Osteoblast (primary cell): ENCODE data around the gene APEX1. TPM values are rescaled to one million over a fixed set of nuclear protein-coding genes. Genes with fewer than 3 reads are reported as not detected.

Experiments used
- DNase-seq: peaks from one replicate; pipeline ENCODE4 v3.0.0; 2011; ENCODE audit warnings: low spot score, mixed read lengths; ENCODE audit not compliant: insufficient read length; ENCODE audit errors: missing footprints
- H2AFZ ChIP-seq: 2 replicates; pipeline ENCODE4 v1.6.0; 2011; ENCODE audit warnings: mild to moderate bottlenecking, low read length
- H3K27ac ChIP-seq: 2 replicates; pipeline ENCODE4 v1.5.1; 2011; ENCODE audit warnings: mild to moderate bottlenecking, low read depth, low read length, moderate library complexity
- H3K27me3 ChIP-seq: 2 replicates; pipeline ENCODE4 v1.6.0; 2012; ENCODE audit warnings: mild to moderate bottlenecking, control low read depth, inconsistent platforms, low read length, moderate library complexity; ENCODE audit not compliant: insufficient read depth
- H3K36me3 ChIP-seq: 2 replicates; pipeline ENCODE4 v1.5.1; 2011; ENCODE audit warnings: mild to moderate bottlenecking, low read length, control low read depth, moderate library complexity; ENCODE audit not compliant: insufficient read depth
- H3K4me1 ChIP-seq: 2 replicates; pipeline ENCODE4 v1.5.1; 2011; ENCODE audit warnings: mild to moderate bottlenecking, low read length, control low read depth, moderate library complexity; ENCODE audit not compliant: insufficient read depth
- H3K4me2 ChIP-seq: 2 replicates; pipeline ENCODE4 v1.6.0; 2011; ENCODE audit warnings: mild to moderate bottlenecking, low read length; ENCODE audit not compliant: insufficient read depth
- H3K4me3 ChIP-seq: fragments of 200-600 bp; sonication (generic); 3 replicates; pipeline ENCODE4 v1.5.1; 2012; ENCODE audit warnings: mild to moderate bottlenecking, low read length, inconsistent platforms; ENCODE audit not compliant: insufficient read depth
- H3K79me2 ChIP-seq: 2 replicates; pipeline ENCODE4 v1.6.0; 2012; ENCODE audit warnings: mild to moderate bottlenecking, low read length, control low read depth, inconsistent platforms; ENCODE audit not compliant: insufficient read depth
- H3K9me3 ChIP-seq: 2 replicates; pipeline ENCODE4 v1.5.1; 2011; ENCODE audit warnings: low read depth, low read length, control low read depth
- H4K20me1 ChIP-seq: 2 replicates; pipeline ENCODE4 v1.6.0; 2012; ENCODE audit warnings: mild to moderate bottlenecking, low read length, control low read depth; ENCODE audit not compliant: insufficient read depth
- total RNA-seq: library from RNA; depleted of rRNA; stranded (reverse); fragments of >200 nt; gene quantifications from 2 replicates; pipeline ENCODE4 v1.2.3, GENCODE V29; 2012
- TF ChIP-seq, protein P1 (sequence below): IDR thresholded peaks from 2 replicates; pipeline ENCODE4 v1.5.1; 2011; ENCODE audit warnings: mild to moderate bottlenecking, low read depth, low read length, moderate library complexity; ENCODE audit errors: extremely low read depth

Gene APEX1
- total RNA-seq, 1 donor = 74.9 TPM

GRCh38 chr14:20482382-20482781, 27.4 kb downstream of the APEX1 start:
- no peaks in the 10 kb centered on the region for H3K79me2 ChIP-seq
- H3K36me3 ChIP-seq = peaks cover 14% of the 10 kb centered on the region
- H4K20me1 ChIP-seq = no peaks in the 10 kb centered on the region
- H3K27me3 ChIP-seq = no peaks in the 10 kb centered on the region
- H3K4me3 ChIP-seq = no peak overlapping the region
- H3K9me3 ChIP-seq = no peaks in the 10 kb centered on the region
- no peak for DNase-seq
- no peak overlapping the region for H3K27ac ChIP-seq
- H3K4me2 ChIP-seq = no peak overlapping the region
- no peak overlapping the region for H2AFZ ChIP-seq
- H3K4me1 ChIP-seq = peaks cover 8% of the 10 kb centered on the region
- TF ChIP-seq, protein P1, sequence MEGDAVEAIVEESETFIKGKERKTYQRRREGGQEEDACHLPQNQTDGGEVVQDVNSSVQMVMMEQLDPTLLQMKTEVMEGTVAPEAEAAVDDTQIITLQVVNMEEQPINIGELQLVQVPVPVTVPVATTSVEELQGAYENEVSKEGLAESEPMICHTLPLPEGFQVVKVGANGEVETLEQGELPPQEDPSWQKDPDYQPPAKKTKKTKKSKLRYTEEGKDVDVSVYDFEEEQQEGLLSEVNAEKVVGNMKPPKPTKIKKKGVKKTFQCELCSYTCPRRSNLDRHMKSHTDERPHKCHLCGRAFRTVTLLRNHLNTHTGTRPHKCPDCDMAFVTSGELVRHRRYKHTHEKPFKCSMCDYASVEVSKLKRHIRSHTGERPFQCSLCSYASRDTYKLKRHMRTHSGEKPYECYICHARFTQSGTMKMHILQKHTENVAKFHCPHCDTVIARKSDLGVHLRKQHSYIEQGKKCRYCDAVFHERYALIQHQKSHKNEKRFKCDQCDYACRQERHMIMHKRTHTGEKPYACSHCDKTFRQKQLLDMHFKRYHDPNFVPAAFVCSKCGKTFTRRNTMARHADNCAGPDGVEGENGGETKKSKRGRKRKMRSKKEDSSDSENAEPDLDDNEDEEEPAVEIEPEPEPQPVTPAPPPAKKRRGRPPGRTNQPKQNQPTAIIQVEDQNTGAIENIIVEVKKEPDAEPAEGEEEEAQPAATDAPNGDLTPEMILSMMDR = no peak

DNA sequence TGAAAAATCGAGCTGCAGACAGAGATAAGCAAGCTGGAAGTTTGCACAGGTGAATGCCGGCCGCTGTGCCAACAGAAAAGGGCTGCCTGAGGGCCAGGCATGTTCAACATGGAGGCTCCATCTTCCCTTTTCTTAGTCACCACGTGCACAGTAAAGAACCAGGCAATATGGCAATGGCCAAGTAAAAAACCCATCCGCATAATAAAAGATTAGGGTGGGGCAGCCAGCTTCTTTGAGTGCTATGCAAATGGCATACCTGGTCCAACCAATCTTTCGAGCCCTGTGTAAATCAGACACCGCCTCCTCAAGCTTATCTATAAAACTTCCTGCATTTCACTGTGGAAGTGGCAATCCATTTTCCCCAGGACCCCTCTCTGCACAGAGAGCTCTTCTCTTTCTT, 30.9 kb downstream of the APEX1 start:
- Histone ChIP-seq H3K27ac (no peak overlapping the region), H3K79me2 (no peaks in the 10 kb centered on the region), H3K4me1 (peaks cover 14% of the 10 kb centered on the region), H2AFZ (no peak overlapping the region), H3K9me3 (no peaks in the 10 kb centered on the region), H4K20me1 (no peaks in the 10 kb centered on the region), H3K27me3 (no peaks in the 10 kb centered on the region), H3K4me2 (no peak overlapping the region), H3K4me3 (no peak overlapping the region), H3K36me3 (no peaks in the 10 kb centered on the region)
- TF ChIP-seq, protein P1 = no peak
- no peak for DNase-seq

- Histone ChIP-seq H3K9me3 (no peaks in the 10 kb centered on the region), H3K4me3 (no peak overlapping the region), H3K36me3 (no peaks in the 10 kb centered on the region), H2AFZ (no peak overlapping the region), H3K79me2 (no peaks in the 10 kb centered on the region), H4K20me1 (no peaks in the 10 kb centered on the region), H3K4me1 (peaks cover 22% of the 10 kb centered on the region), H3K27ac (no peak overlapping the region), H3K27me3 (no peaks in the 10 kb centered on the region), H3K4me2 (no peak overlapping the region)
- TF ChIP-seq, protein P1 = no peak
- DNase-seq = no peak
Measured at GRCh38 chr14:20486684-20487395, 31.8 kb downstream of the APEX1 start.

GRCh38 chr14:20487396-20487725, 32.3 kb downstream of the APEX1 start:
- no peaks in the 10 kb centered on the region for H4K20me1 ChIP-seq
- no peak overlapping the region for H2AFZ ChIP-seq
- no peak overlapping the region for H3K4me3 ChIP-seq
- no peaks in the 10 kb centered on the region for H3K27me3 ChIP-seq
- no peaks in the 10 kb centered on the region for H3K9me3 ChIP-seq
- TF ChIP-seq, protein P1 = no peak
- no peak for DNase-seq
- peaks cover 27% of the 10 kb centered on the region for H3K4me1 ChIP-seq
- no peaks in the 10 kb centered on the region for H3K79me2 ChIP-seq
- no peaks in the 10 kb centered on the region for H3K36me3 ChIP-seq
- H3K4me2 ChIP-seq = no peak overlapping the region
- no peak overlapping the region for H3K27ac ChIP-seq
